Esophagus squamous epithelium (tissue), 4 donors: ENCODE data around the gene EML1.

Source experiments
- CTCF ChIP-seq, 6 experiments: fragments of 450-650 bp in 4 of 6; fragments of 200-600 bp in 2 of 6; sonication (generic) in 2 of 6; IDR thresholded peaks; one replicate each; pipeline ENCODE4 v1.5.1; 2016 to 2019; ENCODE audit warnings: antibody characterized with exemption in 6 of 6, mild to moderate bottlenecking in 4 of 6, moderate library complexity in 4 of 6
- POLR2A ChIP-seq, 4 donors: fragments of 450-650 bp; IDR thresholded peaks; one replicate each; pipeline ENCODE4 v1.6.1; 2017; ENCODE audit warnings: antibody characterized with exemption in 4 of 4, mild to moderate bottlenecking in 4 of 4, moderate library complexity in 3 of 4

GRCh38 chr14:99971941-99972747, 178.9 kb downstream of the EML1 start:
- no peak for TF ChIP-seq CTCF (IDR thresholded peaks at IDR 0.05)
- TF ChIP-seq POLR2A (IDR thresholded peaks at IDR 0.05), result no peak
